GM18868 (cell line): ENCODE results near the gene SUZ12.
"Not testable (repeated sequence)": the region's sequence is repeated elsewhere in the genome, so short reads cannot be mapped to it uniquely, and the experiment has no call there.

Experiments used
- ATAC-seq: cut with Tn5 transposase; IDR thresholded peaks from one replicate; pipeline ENCODE4 v1.9.1; 2021; ENCODE audit warnings: mild to moderate bottlenecking, moderate library complexity; ENCODE audit not compliant: unreplicated experiment

The SUZ12 gene

GRCh38 chr17:31936615-31937609, at the start of gene SUZ12:
Gene SUZ12 (plus strand): TSS chr17:31937007. CDS start chr17:31937247, 240 bp downstream.
- peak; percentile 92 for ATAC-seq

- no peak for ATAC-seq
These were observed 48.7 kb upstream of the SUZ12 start for GRCh38 chr17:31888124-31888523.

GRCh38 chr17:31900877-31901276, 35.9 kb upstream of the SUZ12 start:
- no peak for ATAC-seq

- no peak for ATAC-seq
These were observed 34.1 kb upstream of the SUZ12 start for GRCh38 chr17:31902693-31903092.

- ATAC-seq, result no peak
These were observed 33.4 kb upstream of the SUZ12 start for GRCh38 chr17:31903401-31903800.

- ATAC-seq, result no peak
These were observed 29.4 kb upstream of the SUZ12 start for GRCh38 chr17:31907342-31907962.

GRCh38 chr17:31908386-31908785, 28.4 kb upstream of the SUZ12 start:
- no peak for ATAC-seq

- ATAC-seq, result not testable (repeated sequence)
These were observed 24.1 kb upstream of the SUZ12 start for GRCh38 chr17:31912705-31913104.

GRCh38 chr17:31915456-31916100, 21.2 kb upstream of the SUZ12 start:
- no peak for ATAC-seq

GRCh38 chr17:31916491-31917064, 20.2 kb upstream of the SUZ12 start:
- no peak for ATAC-seq

GRCh38 chr17:31917065-31917529, 19.7 kb upstream of the SUZ12 start:
- no peak for ATAC-seq

GRCh38 chr17:31917721-31918120, 19.1 kb upstream of the SUZ12 start:
- not testable (repeated sequence) for ATAC-seq

- no peak for ATAC-seq
These were observed 18.1 kb upstream of the SUZ12 start for GRCh38 chr17:31918701-31919128.

- ATAC-seq, result no peak
These were observed 16.8 kb upstream of the SUZ12 start for GRCh38 chr17:31919802-31920525.

GRCh38 chr17:31926100-31926729, 10.6 kb upstream of the SUZ12 start:
- no peak for ATAC-seq

GRCh38 chr17:31931756-31932155, 5.1 kb upstream of the SUZ12 start:
- ATAC-seq, result no peak

- no peak for ATAC-seq
These were observed 1.3 kb upstream of the SUZ12 start for GRCh38 chr17:31935512-31935911.

GRCh38 chr17:31937926-31938641, 1.3 kb downstream of the SUZ12 start:
- not testable (repeated sequence) for ATAC-seq

GRCh38 chr17:31941916-31942315, 5.1 kb downstream of the SUZ12 start:
- not testable (repeated sequence) for ATAC-seq
